SJSA1 (cell line): ENCODE measurements around the gene MEPE. TPM values are rescaled to one million over a fixed set of nuclear protein-coding genes. Genes with fewer than 3 reads are reported as not detected.

ENCODE experiments used
- DNase-seq, 2 experiments: peaks; one replicate each; pipeline ENCODE4 v3.0.0-alpha.2; 2015 to 2020; ENCODE audit warnings: low spot score in 2 of 2, low read depth in 1 of 2
- H3K27ac ChIP-seq: fragments of 250-450 bp; sonication (Bioruptor Pico); 2 replicates; pipeline ENCODE4 v1.5.1; 2020; ENCODE audit warnings: mild to moderate bottlenecking, moderate library complexity
- H3K27me3 ChIP-seq: fragments of 250-450 bp; sonication (Bioruptor Pico); replicated peaks from 2 replicates; pipeline ENCODE4 v1.5.1; 2020; ENCODE audit warnings: mild to moderate bottlenecking, moderate library complexity
- H3K36me3 ChIP-seq: fragments of 250-450 bp; sonication (Bioruptor Pico); 2 replicates; pipeline ENCODE4 v1.5.1; 2020; ENCODE audit warnings: mild to moderate bottlenecking
- H3K4me1 ChIP-seq: fragments of 250-450 bp; sonication (Bioruptor Pico); replicated peaks from 2 replicates; pipeline ENCODE4 v1.6.1; 2021; ENCODE audit warnings: mild to moderate bottlenecking
- H3K4me3 ChIP-seq: fragments of 250-450 bp; sonication (Bioruptor Pico); 2 replicates; pipeline ENCODE4 v1.5.1; 2020; ENCODE audit warnings: mild to moderate bottlenecking
- H3K9me3 ChIP-seq: fragments of 250-450 bp; sonication (Bioruptor Pico); replicated peaks from 2 replicates; pipeline ENCODE4 v1.5.1; 2020; ENCODE audit warnings: mild to moderate bottlenecking
- total RNA-seq: library from RNA; depleted of rRNA; stranded (reverse); fragments of >200 nt; shearing (Covaris generic); gene quantifications from 2 replicates; pipeline ENCODE4 v1.2.3, GENCODE V29; 2014

Gene MEPE
- total RNA-seq, 1 experiment from 2014 or later: 0.24 TPM

DNA sequence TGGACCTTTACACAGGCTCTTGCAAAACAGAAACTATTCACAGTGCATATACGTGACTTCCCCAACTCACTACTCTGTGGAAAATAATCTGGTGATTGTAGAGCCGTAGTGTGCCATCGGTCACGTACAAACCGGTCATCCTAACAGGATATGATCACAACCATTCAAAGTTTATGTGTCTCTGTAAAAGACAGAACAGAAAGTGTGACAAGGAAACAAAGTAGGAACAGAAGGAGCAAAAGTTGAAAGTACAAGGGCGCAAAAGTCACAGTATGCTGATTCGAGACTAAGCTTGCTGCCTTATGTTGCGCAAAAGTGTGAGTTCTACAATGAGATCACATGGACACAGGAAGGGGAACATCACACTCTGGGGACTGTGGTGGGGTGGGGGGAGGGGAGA lies 18.6 kb downstream of the MEPE start:
- no peaks in the 10 kb centered on the region; the same call in 1 of the 2 replicates for H3K4me1 ChIP-seq
- no peak for DNase-seq
- H3K9me3 ChIP-seq: no peaks in the 10 kb centered on the region; the same call in 1 of the 2 replicates
- no peaks in the 10 kb centered on the region for H3K36me3 ChIP-seq
- no peak overlapping the region for H3K4me3 ChIP-seq
- H3K27me3 ChIP-seq: no peaks in the 10 kb centered on the region
- no peak overlapping the region for H3K27ac ChIP-seq

GRCh38 chr4:87851953-87852352 lies 19.2 kb downstream of the MEPE start:
- no peak overlapping the region for H3K4me3 ChIP-seq
- no peaks in the 10 kb centered on the region; the same call in 1 of the 2 replicates for H3K9me3 ChIP-seq
- no peak for DNase-seq
- no peak overlapping the region for H3K27ac ChIP-seq
- H3K4me1 ChIP-seq: no peaks in the 10 kb centered on the region; the same call in 1 of the 2 replicates
- H3K36me3 ChIP-seq: no peaks in the 10 kb centered on the region
- H3K27me3 ChIP-seq: no peaks in the 10 kb centered on the region

DNA sequence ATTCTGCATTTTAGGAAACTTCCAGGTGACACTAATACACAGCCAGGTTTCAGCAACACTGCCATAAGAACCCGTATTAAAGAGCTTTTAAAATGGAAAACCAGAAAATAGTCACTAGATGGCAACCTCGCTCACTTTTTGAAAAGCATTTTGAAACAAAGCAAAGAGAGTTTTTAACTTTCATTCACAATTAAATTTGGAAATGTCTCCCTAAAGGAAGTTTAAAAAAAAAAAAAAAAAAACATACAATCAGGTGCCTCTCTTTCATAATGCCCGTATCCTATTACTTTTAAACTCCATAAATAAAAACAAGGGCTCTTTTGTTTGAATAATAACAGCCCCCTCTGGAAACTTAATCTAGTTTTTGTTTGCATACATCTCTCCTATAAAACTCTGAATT lies 20.3 kb downstream of the MEPE start:
- no peak overlapping the region for H3K4me3 ChIP-seq
- no peaks in the 10 kb centered on the region for H3K27me3 ChIP-seq
- no peaks in the 10 kb centered on the region for H3K36me3 ChIP-seq
- H3K9me3 ChIP-seq: no peaks in the 10 kb centered on the region; the same call in 1 of the 2 replicates
- no peaks in the 10 kb centered on the region; the same call in 1 of the 2 replicates for H3K4me1 ChIP-seq
- H3K27ac ChIP-seq: no peak overlapping the region
- peak in 1 of 2 experiments; percentile 39 for DNase-seq

GRCh38 chr4:87853891-87854290 lies 21.1 kb downstream of the MEPE start:
- no peak overlapping the region for H3K4me3 ChIP-seq
- no peak for DNase-seq
- H3K4me1 ChIP-seq: no peaks in the 10 kb centered on the region
- H3K9me3 ChIP-seq: no peaks in the 10 kb centered on the region; the same call in 1 of the 2 replicates
- H3K36me3 ChIP-seq: no peaks in the 10 kb centered on the region
- no peak overlapping the region for H3K27ac ChIP-seq
- no peaks in the 10 kb centered on the region for H3K27me3 ChIP-seq

DNA sequence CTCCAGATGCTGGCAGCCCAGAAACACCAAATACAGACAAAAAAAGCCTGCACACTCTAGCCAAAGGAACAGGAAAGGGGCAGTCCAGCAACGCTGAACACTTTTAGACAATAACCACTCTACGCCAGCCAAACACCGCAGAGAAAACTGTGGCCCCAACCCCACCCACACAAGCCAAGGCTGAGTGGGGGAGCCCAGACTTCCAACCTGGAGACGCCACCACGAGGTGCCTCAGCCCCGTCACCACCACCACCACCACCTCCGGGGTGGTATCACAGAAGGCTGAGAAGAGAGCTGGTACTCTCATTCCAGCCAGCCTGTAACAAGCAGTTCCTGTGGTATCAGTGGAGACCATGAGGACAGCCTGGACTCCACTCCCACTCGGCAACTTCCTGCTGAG lies 22.8 kb downstream of the MEPE start:
- no peaks in the 10 kb centered on the region for H3K9me3 ChIP-seq
- no peaks in the 10 kb centered on the region for H3K27me3 ChIP-seq
- H3K4me3 ChIP-seq: no peak overlapping the region
- DNase-seq: no peak
- H3K4me1 ChIP-seq: no peaks in the 10 kb centered on the region
- no peaks in the 10 kb centered on the region for H3K36me3 ChIP-seq
- no peak overlapping the region for H3K27ac ChIP-seq

DNA sequence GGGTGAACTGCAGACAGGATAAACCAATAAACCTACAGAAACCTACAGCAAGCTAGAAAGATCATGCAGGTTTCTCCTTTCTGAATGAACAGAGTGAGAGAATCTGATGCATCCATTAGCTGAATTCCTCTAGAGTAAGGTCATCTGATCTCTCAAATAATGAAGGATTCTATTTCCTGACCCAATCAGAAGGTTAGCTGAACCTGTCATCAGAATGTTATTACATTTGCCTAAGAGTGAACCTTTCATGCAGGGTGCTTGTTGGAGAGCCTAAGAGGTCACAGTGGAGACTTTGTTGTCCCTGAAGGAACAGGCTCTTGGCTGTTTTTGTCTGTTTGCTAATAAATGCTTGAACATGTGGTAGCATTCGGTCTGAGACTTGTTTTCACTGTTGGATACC lies 24.0 kb downstream of the MEPE start:
- Histone ChIP-seq H3K9me3 (no peaks in the 10 kb centered on the region), H3K27me3 (no peaks in the 10 kb centered on the region), H3K4me1 (no peaks in the 10 kb centered on the region), H3K36me3 (no peaks in the 10 kb centered on the region), H3K27ac (no peak overlapping the region), H3K4me3 (no peak overlapping the region)
- no peak for DNase-seq

DNA sequence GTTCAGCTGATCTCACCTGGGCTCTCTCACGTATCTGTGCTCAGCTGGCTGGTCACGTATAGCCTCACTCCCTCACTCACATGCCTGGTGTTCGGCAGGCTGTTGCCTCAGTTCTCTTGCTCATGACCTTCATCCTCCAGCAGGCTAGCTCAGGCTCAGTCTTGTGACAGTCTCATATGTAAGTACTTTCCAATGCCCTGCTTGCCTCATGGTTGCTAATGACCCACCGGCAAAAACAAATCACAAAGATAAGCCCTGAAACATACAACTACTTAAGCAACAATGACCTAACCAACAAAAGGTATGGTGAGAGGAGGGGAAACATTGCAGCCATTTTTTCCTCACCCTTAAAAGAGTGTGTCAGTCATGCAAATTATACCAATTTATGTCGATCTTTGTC lies 25.0 kb downstream of the MEPE start:
- H3K27ac ChIP-seq: no peak overlapping the region
- H3K9me3 ChIP-seq: no peaks in the 10 kb centered on the region
- no peaks in the 10 kb centered on the region for H3K27me3 ChIP-seq
- no peak overlapping the region for H3K4me3 ChIP-seq
- no peaks in the 10 kb centered on the region for H3K36me3 ChIP-seq
- H3K4me1 ChIP-seq: no peaks in the 10 kb centered on the region
- DNase-seq: no peak

DNA sequence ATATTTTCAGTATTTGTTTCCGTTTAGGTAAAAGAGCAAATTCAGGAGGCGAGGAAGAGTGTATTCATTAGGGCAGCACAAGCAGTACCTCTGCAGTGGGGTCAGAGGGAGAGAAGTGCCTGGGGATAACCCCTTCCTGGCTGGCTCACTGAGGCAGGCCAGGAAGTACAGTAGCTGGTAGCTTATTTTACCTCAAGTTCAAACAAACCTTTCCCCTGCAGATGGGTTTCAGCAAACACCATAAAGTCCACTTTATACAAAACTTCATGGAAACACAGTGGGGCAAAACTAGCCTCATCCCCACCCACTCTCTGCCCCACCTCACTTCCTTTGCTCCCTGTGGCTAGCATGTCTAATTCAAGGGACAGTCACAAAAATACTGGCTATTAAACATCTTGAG lies 29.5 kb downstream of the MEPE start:
- peaks cover 24% of the 10 kb centered on the region for H3K4me1 ChIP-seq

GRCh38 chr4:87863486-87863885 lies 30.7 kb downstream of the MEPE start:
- H3K27ac ChIP-seq: no peak overlapping the region
- no peaks in the 10 kb centered on the region for H3K27me3 ChIP-seq
- peaks cover 24% of the 10 kb centered on the region for H3K4me1 ChIP-seq
- no peaks in the 10 kb centered on the region for H3K36me3 ChIP-seq
- H3K4me3 ChIP-seq: no peak overlapping the region
- no peak for DNase-seq
- no peaks in the 10 kb centered on the region for H3K9me3 ChIP-seq

More for the DNA sequence above, 29.5 kb downstream of the MEPE start:
- Histone ChIP-seq H3K27ac (no peak overlapping the region), H3K27me3 (no peaks in the 10 kb centered on the region), H3K9me3 (no peaks in the 10 kb centered on the region), H3K36me3 (no peaks in the 10 kb centered on the region), H3K4me3 (no peak overlapping the region)
- no peak for DNase-seq

GRCh38 chr4:87864321-87864720 lies 31.6 kb downstream of the MEPE start:
- no peak overlapping the region for H3K4me3 ChIP-seq
- DNase-seq: no peak
- H3K9me3 ChIP-seq: no peaks in the 10 kb centered on the region
- H3K4me1 ChIP-seq: peaks cover 24% of the 10 kb centered on the region
- H3K36me3 ChIP-seq: no peaks in the 10 kb centered on the region
- no peak overlapping the region; the same call in 1 of the 2 replicates for H3K27ac ChIP-seq
- no peaks in the 10 kb centered on the region for H3K27me3 ChIP-seq

GRCh38 chr4:87865288-87865687 lies 32.5 kb downstream of the MEPE start:
- peak in 1 of 2 experiments; percentile 69 for DNase-seq
- Histone ChIP-seq H3K36me3 (no peaks in the 10 kb centered on the region), H3K9me3 (no peaks in the 10 kb centered on the region), H3K27ac (peak overlapping the region; percentile 93), H3K4me1 (peaks cover 24% of the 10 kb centered on the region), H3K4me3 (no peak overlapping the region), H3K27me3 (no peaks in the 10 kb centered on the region)

DNA sequence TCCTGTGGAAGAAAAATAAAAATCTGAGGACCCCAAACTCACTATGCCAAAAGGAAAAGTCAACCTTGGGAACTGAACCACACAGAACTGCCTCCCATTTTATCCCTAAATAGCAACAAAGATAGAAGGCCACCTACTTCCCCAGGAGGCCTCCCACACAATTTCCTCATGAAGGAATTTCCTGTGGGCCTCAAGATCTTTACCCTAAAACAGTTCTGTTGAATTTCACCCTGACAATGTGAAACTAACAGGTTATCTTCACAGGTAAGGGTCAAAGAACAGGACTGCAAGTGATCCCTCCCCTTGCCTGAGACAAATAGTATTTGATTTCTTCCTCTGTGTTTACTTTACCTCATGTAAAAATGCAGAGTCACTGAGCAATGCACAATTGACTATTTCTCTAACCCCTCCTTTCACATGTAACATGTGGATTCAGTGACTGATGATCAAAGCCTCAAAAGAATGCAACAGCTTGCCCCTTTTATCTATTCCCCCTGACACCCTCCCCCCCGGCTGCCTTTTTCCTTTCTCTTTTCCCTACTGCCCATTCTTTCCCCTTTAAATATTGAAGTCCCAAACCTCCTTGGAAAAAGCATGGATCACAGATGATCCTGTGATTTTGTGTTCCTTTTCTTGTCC lies 33.3 kb downstream of the MEPE start:
- Histone ChIP-seq H3K4me3 (no peak overlapping the region), H3K4me1 (peaks cover 24% of the 10 kb centered on the region), H3K36me3 (no peaks in the 10 kb centered on the region), H3K27ac (peak overlapping the region; percentile 93), H3K27me3 (no peaks in the 10 kb centered on the region), H3K9me3 (no peaks in the 10 kb centered on the region)
- peak; percentile 79 to 85 for DNase-seq

DNA sequence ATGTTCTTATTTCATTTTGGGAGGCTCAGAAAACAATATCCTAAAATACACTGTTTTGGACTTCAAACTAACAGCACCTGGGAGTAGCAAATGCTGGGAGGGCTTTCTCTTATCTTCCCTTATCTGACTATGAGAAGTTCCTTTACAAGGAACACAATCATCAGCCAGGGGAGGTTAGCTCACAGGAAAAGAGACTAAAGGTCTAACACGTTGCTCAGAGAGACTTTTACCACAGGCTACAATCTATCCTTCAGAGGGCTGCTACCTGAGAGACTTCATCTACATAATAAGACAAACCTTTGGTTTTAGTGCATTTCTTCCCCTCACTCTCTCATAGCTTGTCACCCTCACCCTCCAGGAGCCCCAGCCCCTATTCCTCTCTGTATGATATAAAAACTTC lies 35.8 kb downstream of the MEPE start:
- Histone ChIP-seq H3K9me3 (no peaks in the 10 kb centered on the region), H3K27me3 (no peaks in the 10 kb centered on the region), H3K4me1 (peaks cover 24% of the 10 kb centered on the region), H3K36me3 (no peaks in the 10 kb centered on the region), H3K4me3 (no peak overlapping the region), H3K27ac (no peak overlapping the region)
- DNase-seq: no peak

GRCh38 chr4:87872028-87872427 lies 39.3 kb downstream of the MEPE start:
- Histone ChIP-seq H3K4me3 (no peak overlapping the region), H3K9me3 (no peaks in the 10 kb centered on the region), H3K27me3 (no peaks in the 10 kb centered on the region), H3K27ac (no peak overlapping the region), H3K36me3 (no peaks in the 10 kb centered on the region), H3K4me1 (peaks cover 2% of the 10 kb centered on the region)
- no peak for DNase-seq

DNA sequence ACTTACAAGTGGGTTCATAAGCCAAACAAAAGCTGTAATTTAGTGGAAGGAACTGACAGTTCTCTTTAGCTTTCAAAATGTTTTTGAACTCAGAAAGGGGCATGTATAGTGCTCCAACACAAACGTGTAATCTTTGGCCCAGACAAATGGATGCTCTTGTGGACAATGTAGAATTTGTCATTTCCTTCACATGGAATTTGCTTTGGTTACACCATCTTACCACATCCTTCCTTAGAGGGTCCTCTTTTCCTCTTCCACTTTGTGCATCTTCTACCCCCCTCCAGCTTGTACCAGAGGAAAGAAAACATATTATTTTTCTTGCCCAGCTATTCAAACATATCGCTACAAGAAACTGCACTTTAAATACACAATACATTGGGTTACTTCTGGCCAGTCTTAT lies 42.4 kb downstream of the MEPE start:
- H3K27ac ChIP-seq: no peak overlapping the region
- no peak overlapping the region for H3K4me3 ChIP-seq
- H3K4me1 ChIP-seq: no peaks in the 10 kb centered on the region
- H3K27me3 ChIP-seq: no peaks in the 10 kb centered on the region
- no peaks in the 10 kb centered on the region for H3K9me3 ChIP-seq
- no peak for DNase-seq
- H3K36me3 ChIP-seq: no peaks in the 10 kb centered on the region
